ENCODE measurements around the gene CBARP. TPM values are rescaled to one million over a fixed set of nuclear protein-coding genes. Genes with fewer than 3 reads are reported as not detected.

CBARP gene
- total RNA-seq, 1 experiment from 2014 or later: 1.9 TPM

GRCh38 chr19:1222394-1222793, 15.4 kb downstream of the CBARP start:
- 0 out of 2 replicates have a peak, but pooled peaks cover under 1% of the 10 kb centered on the region for H3K4me1 ChIP-seq (replicated peaks; ENCODE audit: insufficient read depth)
- no peak overlapping the region for H3K4me2 ChIP-seq
- H3K27ac ChIP-seq: no peak overlapping the region
- H3K9me3 ChIP-seq (ENCODE audit: insufficient read depth, low read depth): no peaks in the 10 kb centered on the region
- POLR2A ChIA-PET (ENCODE audit: unreplicated experiment): no interaction called here
- no TSS peak for BruUV-seq (replicated peaks)
- H3K27me3 ChIP-seq (ENCODE audit: insufficient read depth, low read depth): no peaks in the 10 kb centered on the region
- no peaks in the 10 kb centered on the region for H3F3A ChIP-seq (ENCODE audit: insufficient read depth, low read depth)
- H3K79me2 ChIP-seq (ENCODE audit: low read depth): peaks cover 15% of the 10 kb centered on the region
- H2AFZ ChIP-seq: no peak overlapping the region
- peaks cover 11% of the 10 kb centered on the region; the same call in 1 of the 2 replicates for H4K20me1 ChIP-seq (ENCODE audit: insufficient read depth)
- CTCF ChIA-PET: no interaction called here
- DNase-seq: no peak
- intact Hi-C loops (cut with micrococcal nuclease; ENCODE audit: unreplicated experiment): no loop called here
- H3K36me3 ChIP-seq (ENCODE audit: low read depth): no peaks in the 10 kb centered on the region
- H3K9me2 ChIP-seq (ENCODE audit: insufficient read depth): no peaks in the 10 kb centered on the region
- TF ChIP-seq, protein P1, sequence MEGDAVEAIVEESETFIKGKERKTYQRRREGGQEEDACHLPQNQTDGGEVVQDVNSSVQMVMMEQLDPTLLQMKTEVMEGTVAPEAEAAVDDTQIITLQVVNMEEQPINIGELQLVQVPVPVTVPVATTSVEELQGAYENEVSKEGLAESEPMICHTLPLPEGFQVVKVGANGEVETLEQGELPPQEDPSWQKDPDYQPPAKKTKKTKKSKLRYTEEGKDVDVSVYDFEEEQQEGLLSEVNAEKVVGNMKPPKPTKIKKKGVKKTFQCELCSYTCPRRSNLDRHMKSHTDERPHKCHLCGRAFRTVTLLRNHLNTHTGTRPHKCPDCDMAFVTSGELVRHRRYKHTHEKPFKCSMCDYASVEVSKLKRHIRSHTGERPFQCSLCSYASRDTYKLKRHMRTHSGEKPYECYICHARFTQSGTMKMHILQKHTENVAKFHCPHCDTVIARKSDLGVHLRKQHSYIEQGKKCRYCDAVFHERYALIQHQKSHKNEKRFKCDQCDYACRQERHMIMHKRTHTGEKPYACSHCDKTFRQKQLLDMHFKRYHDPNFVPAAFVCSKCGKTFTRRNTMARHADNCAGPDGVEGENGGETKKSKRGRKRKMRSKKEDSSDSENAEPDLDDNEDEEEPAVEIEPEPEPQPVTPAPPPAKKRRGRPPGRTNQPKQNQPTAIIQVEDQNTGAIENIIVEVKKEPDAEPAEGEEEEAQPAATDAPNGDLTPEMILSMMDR (conservative IDR thresholded peaks at IDR 0.05): no peak
- no peak for TF ChIP-seq EZH2 (IDR thresholded peaks at IDR 0.05; ENCODE audit: low read depth)
- H3K4me3 ChIP-seq: no peak overlapping the region

DNA sequence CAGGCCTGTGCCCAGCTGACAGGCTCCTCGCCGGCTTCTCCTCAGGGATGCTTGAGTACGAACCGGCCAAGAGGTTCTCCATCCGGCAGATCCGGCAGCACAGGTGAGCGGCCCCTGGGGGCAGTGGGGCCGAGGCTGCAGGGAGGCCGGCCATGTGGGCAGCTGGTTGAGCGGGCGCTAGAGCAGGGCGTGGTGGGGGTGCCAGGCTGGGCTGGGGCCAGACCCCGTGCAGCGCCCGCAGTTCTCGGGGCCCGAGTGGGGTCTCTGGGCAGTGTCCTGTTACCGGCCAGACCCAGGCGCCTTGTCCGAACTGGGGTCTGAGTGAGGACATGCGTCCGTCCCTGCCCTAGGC, 15.9 kb downstream of the CBARP start:
- Histone ChIP-seq H3K9me2 (ENCODE audit: insufficient read depth) (no peaks in the 10 kb centered on the region), H2AFZ (no peak overlapping the region), H3K4me1 (replicated peaks; ENCODE audit: insufficient read depth) (peaks cover 5% of the 10 kb centered on the region), H4K20me1 (ENCODE audit: insufficient read depth) (peaks cover 15% of the 10 kb centered on the region; the same call in 1 of the 2 replicates), H3K9me3 (ENCODE audit: insufficient read depth, low read depth) (no peaks in the 10 kb centered on the region), H3K79me2 (ENCODE audit: low read depth) (peaks cover 20% of the 10 kb centered on the region), H3K4me3 (no peak overlapping the region), H3K36me3 (ENCODE audit: low read depth) (no peaks in the 10 kb centered on the region), H3K27ac (no peak overlapping the region), H3K4me2 (no peak overlapping the region), H3K27me3 (ENCODE audit: insufficient read depth, low read depth) (no peaks in the 10 kb centered on the region), H3F3A (ENCODE audit: insufficient read depth, low read depth) (0 out of 2 replicates have a peak, but pooled peaks cover 3% of the 10 kb centered on the region)
- intact Hi-C loops (cut with micrococcal nuclease; ENCODE audit: unreplicated experiment): no loop called here
- CTCF ChIA-PET: no interaction called here
- DNase-seq: no peak
- POLR2A ChIA-PET (ENCODE audit: unreplicated experiment): no interaction called here
- BruUV-seq (replicated peaks): no TSS peak
- TF ChIP-seq EZH2 (IDR thresholded peaks at IDR 0.05; ENCODE audit: low read depth): no peak
- TF ChIP-seq, protein P1 (conservative IDR thresholded peaks at IDR 0.05): no peak

GRCh38 chr19:1220976-1221903, 16.6 kb downstream of the CBARP start:
- POLR2A ChIA-PET (ENCODE audit: unreplicated experiment): no interaction called here
- CTCF ChIA-PET: no interaction called here
- Histone ChIP-seq H3K4me1 (replicated peaks; ENCODE audit: insufficient read depth) (peaks cover 12% of the 10 kb centered on the region), H3K36me3 (ENCODE audit: low read depth) (no peaks in the 10 kb centered on the region), H3K4me3 (no peak overlapping the region), H4K20me1 (ENCODE audit: insufficient read depth) (peaks cover 20% of the 10 kb centered on the region; the same call in 1 of the 2 replicates), H3K9me2 (ENCODE audit: insufficient read depth) (no peaks in the 10 kb centered on the region), H3K27me3 (ENCODE audit: insufficient read depth, low read depth) (no peaks in the 10 kb centered on the region), H2AFZ (no peak overlapping the region), H3K79me2 (ENCODE audit: low read depth) (peaks cover 25% of the 10 kb centered on the region), H3K4me2 (no peak overlapping the region), H3K27ac (no peak overlapping the region), H3F3A (ENCODE audit: insufficient read depth, low read depth) (peaks cover 8% of the 10 kb centered on the region; the same call in 1 of the 2 replicates), H3K9me3 (ENCODE audit: insufficient read depth, low read depth) (no peaks in the 10 kb centered on the region)
- BruUV-seq (replicated peaks): no TSS peak
- TF ChIP-seq, protein P1 (conservative IDR thresholded peaks at IDR 0.05): peak; percentile 63
- TF ChIP-seq EZH2 (IDR thresholded peaks at IDR 0.05; ENCODE audit: low read depth): no peak
- no peak for DNase-seq
- intact Hi-C loops (cut with micrococcal nuclease; ENCODE audit: unreplicated experiment): no loop called here

All from PC-9 (cell line).